A549 (cell line): Measurements from ENCODE around the gene AKAP8L.

ENCODE experiments used
- CTCF ChIP-seq: fragments of >200 bp; sonication (Bioruptor Twin); formaldehyde crosslinking; IDR thresholded peaks from 3 replicates; pipeline ENCODE4 v1.5.1; 2016
- EP300 ChIP-seq, 2 experiments: fragments of >200 bp; sonication (Bioruptor Twin); formaldehyde crosslinking; IDR thresholded peaks; 2 replicates in 1 of 2; 3 replicates in 1 of 2; pipeline ENCODE4 v1.6.1; 2016 to 2017
- HES2 ChIP-seq: fragments of >200 bp; sonication (Bioruptor Twin); formaldehyde crosslinking; IDR thresholded peaks from 2 replicates; pipeline ENCODE4 v1.6.1; 2016
- HOXA7 ChIP-seq: fragments of 250-450 bp; sonication (Bioruptor Pico); IDR thresholded peaks from 2 replicates; pipeline ENCODE4 v1.5.0; 2020; ENCODE audit warnings: mild to moderate bottlenecking, moderate library complexity
- POLR2A ChIP-seq: IDR thresholded peaks from 2 replicates; pipeline ENCODE4 v1.6.1; 2012; ENCODE audit warnings: mild to moderate bottlenecking, low read length
- RAD21 ChIP-seq, 2 experiments: fragments of >200 bp in 1 of 2; sonication (Bioruptor Twin) in 1 of 2; formaldehyde crosslinking in 1 of 2; IDR thresholded peaks in 1 of 2; conservative IDR thresholded peaks in 1 of 2; 2 replicates in 1 of 2; 3 replicates in 1 of 2; pipeline ENCODE4 v1.6.1; 2012 to 2018; ENCODE audit warnings: inconsistent platforms in 1 of 2
- RFX5 ChIP-seq: fragments of 450-650 bp; IDR thresholded peaks from 2 replicates; pipeline ENCODE4 v1.7.1; 2014; ENCODE audit warnings: antibody characterized with exemption, mild to moderate bottlenecking, moderate library complexity
- SMC3 ChIP-seq: fragments of >200 bp; sonication (Bioruptor Twin); formaldehyde crosslinking; IDR thresholded peaks from 3 replicates; pipeline ENCODE4 v1.6.1; 2018; ENCODE audit warnings: inconsistent platforms

- TF ChIP-seq CTCF (no peak), RFX5 (no peak), HES2 (no peak), SMC3 (no peak), POLR2A (no peak), EP300 (IDR thresholded peaks at IDR 0.05) (no peak), RAD21 (conservative IDR thresholded peaks at IDR 0.05 in 1 of 2, IDR thresholded peaks at IDR 0.05 in 1 of 2) (no peak), HOXA7 (no peak)
Measured at GRCh38 chr19:15401397-15401710, 17.4 kb downstream of the AKAP8L start.
